Endothelial cell of umbilical vein (primary cell): ENCODE measurements around the gene INMT. TPM values are rescaled to one million over a fixed set of nuclear protein-coding genes. Genes with fewer than 3 reads are reported as not detected.

Experiments used
- BruUV-seq: library from RNA; stranded (reverse); fragments of 400-500 nt; replicated peaks from 2 replicates; lab custom pipeline; 2021; lab: Mats Ljungman, UMichigan
- CTCF ChIA-PET: fragments of 300-600, 350-600 bp; sonication (Branson Sonifier 250); formaldehyde crosslinking; loops from one replicate; lab custom pipeline; 2021; ENCODE audit warnings: antibody characterized with exemption, inconsistent platforms; lab: Charles Lee
- POLR2A ChIA-PET: fragments of 300-600, 350-600 bp; sonication (Branson Sonifier 250); formaldehyde crosslinking; loops from one replicate; lab custom pipeline; 2021; ENCODE audit warnings: antibody characterized with exemption, inconsistent platforms; lab: Charles Lee
- DNase-seq: peaks from one replicate; pipeline ENCODE4 v3.0.0-alpha.2; 2011; ENCODE audit warnings: low read depth, low spot score
- FAIRE-seq: peaks from 2 replicates; lab custom pipeline; 2011; peaks lifted over from hg19 to GRCh38; lab: Jason Lieb, UNC
- H2AFZ ChIP-seq: 2 replicates; pipeline ENCODE4 v1.6.0; 2012; ENCODE audit warnings: low read depth, low read length, control low read depth, inconsistent platforms
- H3K27ac ChIP-seq: 2 replicates; pipeline ENCODE4 v1.5.1; 2011; ENCODE audit warnings: low read depth, mild to moderate bottlenecking, control low read depth, low read length, moderate library complexity; ENCODE audit not compliant: insufficient read depth
- H3K27me3 ChIP-seq, 2 experiments: 2 replicates each; pipeline versions ENCODE4 v1.6.0 to v1.6.1; 2011; ENCODE audit warnings: low read length in 2 of 2, mixed read lengths in 1 of 2; ENCODE audit not compliant: control insufficient read depth in 2 of 2, insufficient read depth in 2 of 2
- H3K36me3 ChIP-seq, 2 experiments: 2 replicates in 1 of 2; 3 replicates in 1 of 2; pipeline ENCODE4 v1.5.1; 2011; ENCODE audit warnings: low read length in 2 of 2, mild to moderate bottlenecking in 1 of 2, moderate library complexity in 1 of 2; ENCODE audit not compliant: control insufficient read depth in 2 of 2, insufficient read depth in 2 of 2; ENCODE audit errors: extremely low read depth in 1 of 2
- H3K4me1 ChIP-seq: 3 replicates; pipeline ENCODE4 v1.5.1; 2011; ENCODE audit warnings: mild to moderate bottlenecking, low read length; ENCODE audit not compliant: control insufficient read depth, insufficient read depth; ENCODE audit errors: extremely low read depth
- H3K4me2 ChIP-seq: 2 replicates; pipeline ENCODE4 v1.6.1; 2011; ENCODE audit warnings: low read length, control low read depth, mixed read lengths; ENCODE audit not compliant: insufficient read depth
- H3K4me3 ChIP-seq, 3 experiments: fragments of 200-600 bp in 1 of 3; sonication (generic), shearing (Covaris generic) in 1 of 3; replicated peaks in 1 of 3; 2 replicates each; pipeline ENCODE4 v1.5.1; 2011 to 2016; ENCODE audit warnings: control low read depth in 3 of 3, low read length in 3 of 3, mild to moderate bottlenecking in 2 of 3, inconsistent platforms in 1 of 3, low read depth in 1 of 3, moderate library complexity in 1 of 3; ENCODE audit not compliant: insufficient read depth in 1 of 3
- H3K79me2 ChIP-seq: 2 replicates; pipeline ENCODE4 v1.6.0; 2012; ENCODE audit warnings: low read length, inconsistent platforms; ENCODE audit not compliant: control insufficient read depth, insufficient read depth
- H3K9ac ChIP-seq: replicated peaks from 2 replicates; pipeline ENCODE3; 2011; ENCODE audit warnings: low read length, control low read depth; ENCODE audit not compliant: insufficient read depth; ENCODE audit errors: extremely low read depth
- H3K9me1 ChIP-seq: replicated peaks from 3 replicates; pipeline ENCODE4 v1.6.0; 2011; ENCODE audit warnings: mild to moderate bottlenecking, low read length; ENCODE audit not compliant: control insufficient read depth, insufficient read depth; ENCODE audit errors: extremely low read depth
- H3K9me3 ChIP-seq: replicated peaks from 2 replicates; pipeline ENCODE4 v1.5.1; 2012; ENCODE audit warnings: low read length, inconsistent platforms; ENCODE audit not compliant: control insufficient read depth, insufficient read depth
- H4K20me1 ChIP-seq: replicated peaks from 2 replicates; pipeline ENCODE3; 2011; ENCODE audit warnings: mild to moderate bottlenecking, low read length; ENCODE audit not compliant: control insufficient read depth, insufficient read depth; ENCODE audit errors: extremely low read depth
- EZH2 ChIP-seq: IDR thresholded peaks from 2 replicates; pipeline ENCODE4 v1.6.1; 2012; ENCODE audit warnings: borderline replicate concordance, low read depth, mild to moderate bottlenecking, moderate library complexity, low read length, inconsistent platforms; ENCODE audit not compliant: severe bottlenecking
- FOS ChIP-seq: IDR thresholded peaks from 2 replicates; pipeline ENCODE4 v1.6.1; 2011; ENCODE audit warnings: mild to moderate bottlenecking, low read length, moderate library complexity, borderline replicate concordance; ENCODE audit not compliant: insufficient read depth
- GATA2 ChIP-seq: IDR thresholded peaks from 2 replicates; pipeline ENCODE4 v1.7.0; 2011; ENCODE audit warnings: low read depth, mild to moderate bottlenecking, moderate library complexity, mixed read lengths, low read length; ENCODE audit not compliant: insufficient read length, insufficient read depth
- JUN ChIP-seq: IDR thresholded peaks from 2 replicates; pipeline ENCODE4 v1.6.1; 2011; ENCODE audit warnings: borderline replicate concordance, low read depth; ENCODE audit not compliant: insufficient read length, insufficient read depth
- MAX ChIP-seq: IDR thresholded peaks from 2 replicates; pipeline ENCODE4 v1.6.1; 2011; ENCODE audit not compliant: insufficient read depth, insufficient read length
- MYC ChIP-seq: IDR thresholded peaks from one replicate; pipeline ENCODE4 v1.6.1; 2011; ENCODE audit warnings: mild to moderate bottlenecking, low read depth, low read length
- POLR2A ChIP-seq: IDR thresholded peaks from 2 replicates; pipeline ENCODE4 v1.6.1; 2012; ENCODE audit warnings: low read depth, mild to moderate bottlenecking, control low read depth, low read length
- POLR2AphosphoS5 ChIP-seq: IDR thresholded peaks from 2 replicates; pipeline ENCODE4 v1.6.1; 2012; ENCODE audit warnings: low read depth, mild to moderate bottlenecking, control low read depth, low read length, moderate library complexity; ENCODE audit not compliant: insufficient read depth
- dilution Hi-C: fragments of 300-500 bp; cut with MboI; formaldehyde crosslinking; loops from one replicate; pipeline ENCODE4 v1.15.0; 2019; ENCODE audit warnings: low sequenced_read_pairs; ENCODE audit not compliant: extremely low pct_ligation_motif_present
- intact Hi-C: fragments of 100-400 bp; cut with micrococcal nuclease; formaldehyde crosslinking; loops from one replicate; pipeline ENCODE4 v1.10.0; 2022
- polyA plus RNA-seq, 4 experiments: library from polyadenylated mRNA; depleted of rRNA in 3 of 4; stranded (reverse) in 3 of 4; unstranded in 1 of 4; fragments of >200 nt; gene quantifications; 2 replicates each; pipeline versions ENCODE4 v1.2.1 to v1.2.3, GENCODE V29; 2011 to 2012; ENCODE audit warnings: missing spikeins in 1 of 4
- total RNA-seq: library from RNA; stranded (reverse); gene quantifications from 2 replicates; pipeline ENCODE4 v1.2.3, GENCODE V29; 2021
- TF ChIP-seq, protein P1 (sequence below), 2 donors: IDR thresholded peaks; 1 replicate in 1 of 2; 2 replicates in 1 of 2; pipeline ENCODE4 v1.5.1; 2011; ENCODE audit warnings: low read length in 2 of 2, mild to moderate bottlenecking in 2 of 2, moderate library complexity in 2 of 2, control low read depth in 1 of 2, inconsistent platforms in 1 of 2, low read depth in 1 of 2; ENCODE audit not compliant: insufficient read depth in 1 of 2; ENCODE audit errors: extremely low read depth in 1 of 2

Gene INMT
- total and polyA plus RNA-seq, 2 donors (not counting 3 experiments of a cell fraction or from before 2014, with no cell fraction given) = not detected

GRCh38 chr7:30804078-30804661 lies 52.2 kb downstream of the INMT start:
- intact Hi-C loops = loop anchor here (1.0 to 5.0 kb wide), 3 partner anchors 66 to 253 kb away; no protein-coding TSS in a partner anchor
- Histone ChIP-seq H3K4me3 (no peak overlapping the region), H3K9me1 (no peaks in the 10 kb centered on the region), H3K79me2 (no peaks in the 10 kb centered on the region), H4K20me1 (no peaks in the 10 kb centered on the region), H3K27me3 (no peaks in the 10 kb centered on the region), H3K4me1 (peaks cover 37% of the 10 kb centered on the region), H3K9ac (no peak overlapping the region), H2AFZ (no peak overlapping the region), H3K4me2 (peak overlapping the region; percentile 59), H3K36me3 (no peaks in the 10 kb centered on the region), H3K27ac (no peak overlapping the region), H3K9me3 (no peaks in the 10 kb centered on the region)
- BruUV-seq = no TSS peak
- POLR2A ChIA-PET = no interaction called here
- dilution Hi-C loops = no loop called here
- FAIRE-seq (peak; percentile 87), DNase-seq (peak; percentile 80)
- CTCF ChIA-PET = interaction anchor here (0.7 to 2.9 kb wide), 8 partner anchors 13 to 323 kb away, joined by 3 to 14 read pairs (median 4); no protein-coding TSS in a partner anchor
- TF ChIP-seq MYC (no peak), POLR2AphosphoS5 (peak; percentile 83), FOS (peak; percentile 69), MAX (no peak), POLR2A (no peak), EZH2 (no peak), GATA2 (peak; percentile 98), JUN (peak; percentile 35)
- TF ChIP-seq, protein P1, sequence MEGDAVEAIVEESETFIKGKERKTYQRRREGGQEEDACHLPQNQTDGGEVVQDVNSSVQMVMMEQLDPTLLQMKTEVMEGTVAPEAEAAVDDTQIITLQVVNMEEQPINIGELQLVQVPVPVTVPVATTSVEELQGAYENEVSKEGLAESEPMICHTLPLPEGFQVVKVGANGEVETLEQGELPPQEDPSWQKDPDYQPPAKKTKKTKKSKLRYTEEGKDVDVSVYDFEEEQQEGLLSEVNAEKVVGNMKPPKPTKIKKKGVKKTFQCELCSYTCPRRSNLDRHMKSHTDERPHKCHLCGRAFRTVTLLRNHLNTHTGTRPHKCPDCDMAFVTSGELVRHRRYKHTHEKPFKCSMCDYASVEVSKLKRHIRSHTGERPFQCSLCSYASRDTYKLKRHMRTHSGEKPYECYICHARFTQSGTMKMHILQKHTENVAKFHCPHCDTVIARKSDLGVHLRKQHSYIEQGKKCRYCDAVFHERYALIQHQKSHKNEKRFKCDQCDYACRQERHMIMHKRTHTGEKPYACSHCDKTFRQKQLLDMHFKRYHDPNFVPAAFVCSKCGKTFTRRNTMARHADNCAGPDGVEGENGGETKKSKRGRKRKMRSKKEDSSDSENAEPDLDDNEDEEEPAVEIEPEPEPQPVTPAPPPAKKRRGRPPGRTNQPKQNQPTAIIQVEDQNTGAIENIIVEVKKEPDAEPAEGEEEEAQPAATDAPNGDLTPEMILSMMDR (IDR thresholded peaks at IDR 0.05; ENCODE audit: extremely low read depth in 1 of 2, insufficient read depth in 1 of 2, low read depth in 1 of 2, low read length in 2 of 2) = no peak
